Activated CD8-positive, alpha-beta memory T cell treated with anti-CD3 and anti-CD28 coated beads, Interleukin-2, amount 50 U/mL, for 24 hours (primary cell): Measurements from ENCODE around the gene MASP1.
"Not testable (repeated sequence)": the region's sequence is repeated elsewhere in the genome, so short reads cannot be mapped to it uniquely, and the experiment has no call there.

Experiments
- DNase-seq: peaks from one replicate; pipeline ENCODE4 v3.0.0-alpha.2; 2020; ENCODE audit errors: extremely low read depth

MASP1 gene

DNA sequence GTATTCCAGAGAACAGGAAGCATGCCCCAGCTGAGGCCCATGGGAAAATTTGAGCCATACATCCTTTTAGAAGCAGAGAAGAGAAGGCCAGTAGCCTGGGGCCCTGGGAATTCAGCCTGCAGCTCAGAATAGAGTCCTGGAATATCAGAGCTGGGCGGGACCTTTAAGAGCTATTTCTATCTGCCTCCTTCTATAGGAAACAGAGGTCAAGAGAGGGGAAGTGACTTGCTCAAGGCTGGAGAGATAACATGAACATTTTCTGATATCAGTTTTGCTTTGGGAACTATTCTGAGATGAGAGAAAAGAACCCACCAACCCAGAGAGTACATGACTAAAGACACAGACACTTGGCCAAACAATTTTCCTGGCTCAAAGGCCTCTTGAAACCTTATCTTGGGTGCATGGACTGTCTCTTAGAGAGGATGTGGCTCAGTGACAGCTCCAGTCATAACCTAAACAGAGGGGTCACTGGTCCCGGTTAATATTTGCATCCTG lies 26.0 kb downstream of the MASP1 start:
- DNase-seq, result no peak

GRCh38 chr3:187264911-187265310 lies 26.6 kb downstream of the MASP1 start:
- DNase-seq, result no peak

DNA sequence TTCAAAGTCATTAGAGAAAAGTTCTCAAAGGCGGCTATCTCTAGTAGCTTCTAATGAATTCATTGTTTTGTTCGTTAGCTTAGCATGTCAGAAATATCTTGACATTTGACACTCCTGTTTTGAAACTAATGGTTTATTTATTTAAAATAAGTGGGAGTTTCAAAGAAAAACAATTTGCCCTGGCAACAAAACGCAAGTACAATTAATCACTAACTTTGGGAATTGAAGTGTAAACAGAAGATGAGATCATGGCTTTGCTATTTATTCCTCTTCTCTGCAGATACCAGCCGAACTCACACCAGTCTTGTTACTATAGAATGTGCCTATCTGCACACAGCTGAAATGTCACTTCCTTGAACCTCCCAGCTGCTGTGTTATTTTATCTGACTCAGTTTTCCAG lies 27.5 kb downstream of the MASP1 start:
- DNase-seq, result no peak

- no peak for DNase-seq
These were observed 28.3 kb downstream of the MASP1 start for GRCh38 chr3:187263270-187263669.

- no peak for DNase-seq
These were observed 29.2 kb downstream of the MASP1 start for GRCh38 chr3:187262360-187262759.

- DNase-seq, result no peak
These were observed 30.0 kb downstream of the MASP1 start for GRCh38 chr3:187261541-187261969.

DNA sequence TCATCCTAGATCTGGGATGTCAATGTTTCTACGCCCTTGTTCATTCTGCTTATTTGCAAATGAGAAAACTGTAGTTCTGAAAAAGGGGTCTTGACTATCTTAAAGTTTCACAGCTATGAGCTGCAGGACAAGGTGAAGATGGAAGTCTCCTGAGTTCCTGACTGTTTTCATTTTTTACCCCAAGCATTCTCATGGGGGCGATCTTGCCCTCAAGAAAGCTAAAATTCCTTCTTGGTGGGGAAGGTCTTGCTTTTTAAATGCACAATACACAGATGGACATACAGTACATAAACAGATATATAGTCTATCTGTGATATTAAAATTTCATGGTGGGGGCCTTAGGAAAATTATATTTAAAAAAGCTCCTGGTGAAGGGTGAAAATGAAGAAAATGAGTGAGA lies 32.4 kb downstream of the MASP1 start:
- DNase-seq, result no peak

GRCh38 chr3:187257992-187258692 lies 33.4 kb downstream of the MASP1 start:
- no peak for DNase-seq

- no peak for DNase-seq
These were observed 34.1 kb downstream of the MASP1 start for GRCh38 chr3:187257471-187257870.

GRCh38 chr3:187256051-187256616 lies 35.4 kb downstream of the MASP1 start:
- DNase-seq, result no peak

DNA sequence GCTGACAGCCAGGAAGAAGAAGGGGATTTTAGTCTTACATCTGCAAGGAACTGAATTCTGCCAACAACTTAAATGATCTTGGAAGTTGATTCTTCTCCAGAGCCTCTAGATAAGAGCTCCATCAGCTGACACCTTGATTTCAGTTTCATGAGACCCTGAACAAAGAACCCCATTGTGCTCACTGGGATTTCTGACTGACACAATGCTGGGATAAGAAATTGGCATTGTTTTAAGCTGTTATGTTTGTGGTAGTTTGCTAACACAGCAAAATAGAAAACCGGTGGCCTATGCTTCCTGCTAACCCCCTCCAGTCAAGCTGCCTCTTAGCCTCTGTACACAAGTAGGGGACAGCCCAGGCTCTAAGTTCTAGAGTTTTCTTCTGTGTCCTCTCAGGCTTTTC lies 36.2 kb downstream of the MASP1 start:
- no peak for DNase-seq

DNA sequence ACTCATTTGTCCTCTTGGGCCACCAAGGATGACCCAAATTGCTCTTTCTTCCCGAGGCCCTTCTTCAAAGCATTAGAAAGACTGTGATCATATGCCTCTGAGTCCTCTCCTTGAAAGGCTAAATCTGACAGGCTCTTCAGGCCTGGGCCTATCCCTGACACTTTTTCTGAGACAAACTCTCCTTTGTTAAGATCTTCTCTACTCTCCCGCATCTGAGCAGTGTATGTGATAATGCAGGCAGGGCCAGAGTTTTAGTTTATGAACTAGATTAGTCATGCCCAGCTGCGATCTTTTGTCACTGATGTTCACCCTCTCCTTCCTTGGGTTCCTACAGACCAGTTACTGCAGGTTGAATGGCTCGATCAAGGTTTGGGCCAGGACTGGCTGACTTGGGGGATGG lies 39.2 kb downstream of the MASP1 start:
- DNase-seq, result no peak

GRCh38 chr3:187251599-187251998 lies 39.9 kb downstream of the MASP1 start:
- no peak for DNase-seq

- DNase-seq, result no peak
These were observed 44.1 kb downstream of the MASP1 start for GRCh38 chr3:187247398-187247797.

GRCh38 chr3:187243933-187244524 lies 47.5 kb downstream of the MASP1 start:
- DNase-seq, result no peak

DNA sequence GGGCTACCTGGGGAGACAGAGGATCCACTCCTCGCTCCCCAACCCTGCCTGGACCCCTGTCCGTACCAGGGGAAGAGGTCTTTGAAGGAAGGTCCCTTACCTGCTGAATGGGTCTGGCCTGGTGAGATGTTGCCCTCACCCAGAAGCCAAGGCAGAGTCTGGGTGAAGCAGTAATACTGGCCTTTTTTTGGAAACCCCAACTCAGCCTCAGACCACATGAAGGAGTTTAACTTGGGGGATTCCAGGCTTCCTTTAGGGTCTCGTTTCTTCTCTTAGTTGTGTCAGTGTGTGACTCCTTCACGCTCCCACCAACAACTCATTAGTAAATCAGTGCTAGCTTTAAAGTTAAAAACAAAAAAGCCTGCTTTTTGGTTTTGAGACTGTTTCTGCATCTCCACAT lies 48.6 kb downstream of the MASP1 start:
- DNase-seq, result no peak

- DNase-seq, result no peak
These were observed 49.1 kb downstream of the MASP1 start for GRCh38 chr3:187242435-187242834.

DNA sequence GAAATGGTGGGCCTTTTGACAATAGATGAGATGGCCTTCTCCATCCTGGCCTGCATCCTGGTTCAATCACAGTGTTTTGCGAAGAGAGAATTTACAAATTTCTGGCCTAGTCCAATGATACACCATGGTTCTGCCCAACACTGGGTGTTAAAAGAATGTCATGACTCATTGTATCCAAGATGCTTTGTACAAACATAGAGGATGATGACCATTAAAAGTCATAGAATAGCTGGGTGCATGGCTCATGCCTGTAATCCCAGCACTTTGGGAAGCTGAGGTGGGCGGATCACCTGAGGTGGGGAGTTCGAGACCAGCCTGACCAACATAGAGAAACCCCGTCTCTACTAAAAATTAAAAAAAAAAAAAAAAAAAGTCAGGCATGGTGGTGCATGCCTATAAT lies 52.7 kb downstream of the MASP1 start:
- DNase-seq, result not testable (repeated sequence)

GRCh38 chr3:187238239-187238638 lies 53.3 kb downstream of the MASP1 start:
- DNase-seq, result no peak

- no peak for DNase-seq
These were observed 53.8 kb downstream of the MASP1 start for GRCh38 chr3:187237741-187238140.

DNA sequence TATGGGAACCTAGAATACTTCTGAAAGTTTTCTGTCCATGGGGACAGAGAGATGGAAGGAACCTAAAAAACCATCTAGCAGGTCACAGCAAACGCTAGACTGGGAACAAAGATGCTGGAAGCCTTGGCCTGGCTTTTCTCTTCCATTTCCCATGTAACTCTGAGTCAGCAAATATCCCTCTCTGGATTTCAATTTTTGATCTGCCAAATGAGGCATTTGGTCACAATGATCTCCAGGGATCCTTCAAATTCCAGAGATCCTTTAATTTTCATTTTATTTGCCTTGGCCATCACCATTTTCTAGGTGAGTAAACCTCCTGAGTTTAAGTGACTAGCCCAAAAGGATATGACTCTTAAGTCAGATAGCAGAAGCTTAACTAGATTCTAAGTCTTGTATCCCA lies 54.6 kb downstream of the MASP1 start:
- no peak for DNase-seq

GRCh38 chr3:187230011-187230410 lies 61.5 kb downstream of the MASP1 start:
- no peak for DNase-seq

- DNase-seq, result no peak
These were observed 62.8 kb downstream of the MASP1 start for GRCh38 chr3:187228740-187229139.
